Measurements from ENCODE around the gene FREM1. TPM values are rescaled to one million over a fixed set of nuclear protein-coding genes. Genes with fewer than 3 reads are reported as not detected.

Gene FREM1
- total and polyA plus RNA-seq, 2 of the 4 experiments (the other 2 are of a cell fraction) = under 0.01 TPM; not detected in 1

GRCh38 chr9:14909181-14909580 is 1.0 kb downstream of the FREM1 start:
- Histone ChIP-seq H3K36me3 (ENCODE audit: control insufficient read depth, insufficient read depth, low read length) (no peaks in the 10 kb centered on the region), H3K23ac (ENCODE audit: low read depth, low read length) (no peak overlapping the region), H3K9me3 (ENCODE audit: control insufficient read depth, insufficient read depth, low read length) (no peaks in the 10 kb centered on the region), H3K4ac (ENCODE audit: low read depth, low read length) (no peak overlapping the region), H2AK5ac (ENCODE audit: low read depth, low read length) (no peak overlapping the region), H2AK9ac (replicated peaks; ENCODE audit: low read depth, low read length, poor library complexity) (no peak overlapping the region), H3K14ac (replicated peaks; ENCODE audit: low read depth, low read length) (no peak overlapping the region), H2AFZ (replicated peaks; ENCODE audit: low read length, poor library complexity) (no peak overlapping the region), H2BK5ac (ENCODE audit: low read depth, low read length, poor library complexity, severe bottlenecking) (no peak overlapping the region), H3K9ac (ENCODE audit: low read depth, low read length) (no peak overlapping the region), H3K79me1 (ENCODE audit: low read depth in 1 of 2, low read length in 2 of 2) (no peaks in the 10 kb centered on the region), H3K18ac (ENCODE audit: low read depth, low read length) (no peak overlapping the region), H4K91ac (ENCODE audit: insufficient read depth, low read depth, low read length) (no peak overlapping the region), H3K4me1 (ENCODE audit: control insufficient read depth, insufficient read depth, low read length) (no peaks in the 10 kb centered on the region), H2BK120ac (ENCODE audit: low read depth, low read length) (no peak overlapping the region), H4K20me1 (ENCODE audit: insufficient read depth, low read length) (no peaks in the 10 kb centered on the region), H3K4me3 (ENCODE audit: insufficient read depth, low read depth, low read length) (no peak overlapping the region), H3K27me3 (ENCODE audit: control insufficient read depth, insufficient read depth, low read length) (peaks cover 6% of the 10 kb centered on the region; the same call in 1 of the 2 replicates), H3K9me1 (ENCODE audit: insufficient read depth, low read length) (no peaks in the 10 kb centered on the region), H4K5ac (ENCODE audit: low read depth, low read length) (no peak overlapping the region), H2BK20ac (ENCODE audit: low read depth, low read length) (no peak overlapping the region), H3K27ac (ENCODE audit: insufficient read depth, low read length) (no peak overlapping the region), H2BK15ac (ENCODE audit: low read depth, low read length) (no peak overlapping the region), H3K4me2 (ENCODE audit: low read depth, low read length) (no peak overlapping the region), H3K56ac (ENCODE audit: extremely low read depth, insufficient read depth, low read length) (no peak overlapping the region), H4K8ac (ENCODE audit: low read depth in 2 of 2, low read length in 2 of 2) (no peak overlapping the region)
- TF ChIP-seq MAFK (IDR thresholded peaks at IDR 0.05; ENCODE audit: low read depth, low read length) = no peak
- POLR2A ChIA-PET (ENCODE audit: unreplicated experiment) = no interaction called here
- DNase-seq = no peak
- in situ Hi-C loops (cut with MboI; ENCODE audit: low sequenced_read_pairs) (no loop called here), intact Hi-C loops (cut with micrococcal nuclease) (no loop called here), dilution Hi-C loops (cut with HindIII; ENCODE audit: low sequenced_read_pairs, unreplicated experiment) (no loop called here)
- CTCF ChIA-PET = no interaction called here
- BruUV-seq (replicated peaks) = no TSS peak
- ATAC-seq (ENCODE audit: low read depth) = no peak

Data from IMR-90 (cell line).